NCI-H146 (cell line): ENCODE results near the gene INO80B.
"Not testable (repeated sequence)": the region's sequence is repeated elsewhere in the genome, so short reads cannot be mapped to it uniquely, and the experiment has no call there.

Experiments used
- DNase-seq: peaks from one replicate; lab custom pipeline; 2025; lab: John Stamatoyannopoulos, UW

Gene INO80B

GRCh38 chr2:74425523-74425922 lies 29.4 kb upstream of the INO80B start:
- DNase-seq = no peak

- no peak for DNase-seq
These were observed 28.6 kb upstream of the INO80B start for GRCh38 chr2:74426181-74426758.

GRCh38 chr2:74427551-74427950 lies 27.3 kb upstream of the INO80B start:
- DNase-seq = no peak

- no peak for DNase-seq
These were observed 26.2 kb upstream of the INO80B start for GRCh38 chr2:74428675-74429074.

GRCh38 chr2:74429487-74430451 lies 25.1 kb upstream of the INO80B start:
- no peak for DNase-seq

- DNase-seq = no peak
These were observed 24.4 kb upstream of the INO80B start for GRCh38 chr2:74430502-74430901.

GRCh38 chr2:74436111-74436805 lies 18.6 kb upstream of the INO80B start:
- no peak for DNase-seq

GRCh38 chr2:74436848-74437695 lies 17.8 kb upstream of the INO80B start:
- DNase-seq = no peak

- no peak for DNase-seq
These were observed 16.6 kb upstream of the INO80B start for GRCh38 chr2:74438248-74438647.

- no peak for DNase-seq
These were observed 15.5 kb upstream of the INO80B start for GRCh38 chr2:74439373-74439772.

- DNase-seq = peak; percentile 48
These were observed 15.0 kb upstream of the INO80B start for GRCh38 chr2:74439803-74440377.

- DNase-seq = peak; percentile 84
These were observed 14.3 kb upstream of the INO80B start for GRCh38 chr2:74440378-74441169.

- no peak for DNase-seq
These were observed 13.7 kb upstream of the INO80B start for GRCh38 chr2:74441170-74441689.

GRCh38 chr2:74441690-74442482 lies 13.0 kb upstream of the INO80B start, which contains the start of gene RTKN:
RTKN (minus strand) TSS chr2:74441937; CDS start chr2:74441816, 121 bp downstream.
- no peak for DNase-seq

- DNase-seq = not testable (repeated sequence)
These were observed 12.2 kb upstream of the INO80B start for GRCh38 chr2:74442483-74443297.

GRCh38 chr2:74444498-74445318 lies 10.2 kb upstream of the INO80B start:
- peak; percentile 27 for DNase-seq

GRCh38 chr2:74447230-74447999 lies 7.5 kb upstream of the INO80B start:
- no peak for DNase-seq
